Erythroblast (primary cell): ENCODE data around the gene TULP3.

ENCODE experiments used
- DNase-seq, 2 experiments: peaks; one replicate each; lab custom pipeline; 2025; lab: John Stamatoyannopoulos, UW
- GATA1 ChIP-seq: IDR thresholded peaks from 2 replicates; pipeline ENCODE4 v1.6.1; 2011; ENCODE audit warnings: low read depth, mild to moderate bottlenecking, control low read depth, low read length, moderate library complexity
- POLR2A ChIP-seq: IDR thresholded peaks from 2 replicates; pipeline ENCODE4 v1.6.1; 2011; ENCODE audit warnings: mild to moderate bottlenecking, low read length

TULP3 gene

DNA sequence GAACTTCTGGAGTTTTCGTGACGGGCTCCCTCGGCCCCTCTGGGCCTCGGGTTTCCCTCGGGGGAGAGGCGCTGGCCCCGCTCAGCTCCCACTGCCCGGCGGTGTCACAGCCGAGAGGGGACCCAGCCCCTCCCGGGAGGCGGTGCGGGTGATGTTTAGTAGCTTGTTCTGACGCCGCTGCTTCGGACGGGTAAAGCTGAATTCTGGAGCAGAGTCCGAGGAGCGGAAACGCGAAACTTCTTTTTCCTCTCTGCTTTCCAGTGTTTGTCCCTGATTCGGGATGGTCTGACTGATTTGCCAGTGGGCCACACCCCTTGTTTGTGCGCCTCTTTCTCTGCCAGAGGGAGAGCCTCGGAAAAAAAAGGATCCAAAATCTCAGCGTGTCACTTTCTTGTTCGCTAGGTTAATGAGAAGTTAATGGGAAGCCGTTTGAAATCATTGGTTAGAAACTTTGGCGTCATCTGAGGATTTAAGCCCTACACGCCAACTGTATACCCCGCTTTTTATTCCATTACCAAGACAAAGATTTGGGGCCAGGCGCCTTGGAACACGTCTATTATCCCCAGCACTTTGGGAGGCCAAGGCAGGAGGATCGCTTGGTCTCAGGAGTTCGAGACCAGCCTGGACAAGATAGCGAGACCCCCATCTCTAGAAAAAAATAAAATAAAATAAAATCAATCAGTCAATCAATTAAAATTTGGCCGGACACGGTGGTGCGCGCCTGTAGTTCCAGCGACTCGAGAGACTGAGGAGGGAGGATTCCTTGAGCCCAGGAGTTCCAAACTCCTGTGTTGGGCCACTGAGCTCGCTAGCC lies 756 bp downstream of the TULP3 start:
- no peak for TF ChIP-seq POLR2A
- no peak for TF ChIP-seq GATA1
- DNase-seq, result peak; percentile 57 to 72

- DNase-seq, result no peak
- TF ChIP-seq POLR2A (no peak), GATA1 (no peak)
Measured at GRCh38 chr12:2892246-2892645, 1.6 kb downstream of the TULP3 start.

DNA sequence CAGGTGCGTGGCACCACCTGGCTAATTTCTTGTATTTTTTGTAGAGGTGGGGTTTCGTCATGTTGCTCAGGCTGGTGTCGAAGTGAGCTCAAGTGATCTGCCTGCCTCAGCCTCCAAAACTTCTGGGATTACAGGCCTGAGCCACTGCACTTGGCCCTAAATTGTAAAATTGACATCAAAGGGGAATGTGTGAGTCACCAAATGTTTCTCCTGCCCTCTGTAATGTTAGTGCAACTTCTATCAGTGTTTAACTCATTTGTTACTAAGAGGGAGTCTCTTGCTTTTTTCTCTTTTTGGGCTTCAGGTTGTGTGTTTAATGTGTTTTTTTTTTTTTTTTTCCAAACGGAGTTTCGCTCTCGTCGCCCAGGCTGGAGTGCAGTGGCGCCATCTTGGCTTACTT lies 2.3 kb downstream of the TULP3 start:
- TF ChIP-seq POLR2A (no peak), GATA1 (no peak)
- DNase-seq, result peak in 1 of 2 experiments; percentile 34

GRCh38 chr12:2895051-2895451 lies 4.4 kb downstream of the TULP3 start:
- TF ChIP-seq GATA1 (no peak), POLR2A (no peak)
- DNase-seq, result no peak

DNA sequence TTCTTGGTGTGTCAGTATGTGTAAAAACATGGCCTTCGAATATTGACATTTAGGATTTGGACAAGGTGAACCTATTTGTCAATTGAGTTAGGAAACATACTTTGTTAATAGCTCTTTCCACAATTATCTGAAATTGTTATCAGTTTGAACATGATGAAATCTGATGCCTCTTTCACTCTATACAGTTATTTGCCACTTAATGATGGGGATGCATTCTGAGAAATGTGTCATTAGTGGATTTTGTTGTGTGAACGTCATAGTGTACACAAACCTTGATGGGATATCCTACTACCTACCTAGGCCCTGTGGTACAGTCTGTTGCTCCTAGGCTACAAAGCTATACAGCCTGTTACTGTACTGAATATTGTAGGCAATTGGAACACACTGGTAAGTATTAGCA lies 4.8 kb downstream of the TULP3 start:
- no peak for DNase-seq
- TF ChIP-seq GATA1, result no peak
- TF ChIP-seq POLR2A, result no peak

DNA sequence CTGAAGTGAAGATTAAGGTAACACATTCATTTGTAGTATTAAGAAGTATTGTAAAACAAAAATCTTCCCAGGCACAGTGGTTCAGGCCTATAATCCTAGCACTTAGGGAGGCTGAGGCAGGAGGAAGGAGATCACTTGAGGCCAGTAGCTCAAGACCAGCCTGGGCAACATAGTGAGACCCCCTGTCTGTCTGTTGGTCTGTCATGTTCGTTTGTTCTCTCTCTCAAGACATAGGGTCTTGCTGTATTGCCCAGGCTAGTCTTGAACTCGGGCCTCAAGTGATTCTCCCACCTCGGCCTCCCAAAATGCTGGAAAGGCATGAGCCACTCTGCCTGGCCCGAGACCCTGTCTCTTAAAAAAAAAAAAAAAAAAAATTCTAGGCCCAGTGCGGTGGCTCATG lies 6.7 kb downstream of the TULP3 start:
- DNase-seq, result no peak
- no peak for TF ChIP-seq GATA1
- TF ChIP-seq POLR2A, result no peak

GRCh38 chr12:2900642-2901041 lies 10.0 kb downstream of the TULP3 start:
- DNase-seq, result no peak
- TF ChIP-seq GATA1, result no peak
- no peak for TF ChIP-seq POLR2A

- TF ChIP-seq GATA1 (no peak), POLR2A (no peak)
- DNase-seq, result peak; percentile 66 to 67
Measured at GRCh38 chr12:2902272-2902880, 11.7 kb downstream of the TULP3 start.

GRCh38 chr12:2904260-2904659 lies 13.6 kb downstream of the TULP3 start:
- TF ChIP-seq GATA1 (no peak), POLR2A (no peak)
- DNase-seq, result no peak

- DNase-seq, result no peak
- no peak for TF ChIP-seq GATA1
- no peak for TF ChIP-seq POLR2A
Measured at GRCh38 chr12:2912216-2912575, 21.5 kb downstream of the TULP3 start.

DNA sequence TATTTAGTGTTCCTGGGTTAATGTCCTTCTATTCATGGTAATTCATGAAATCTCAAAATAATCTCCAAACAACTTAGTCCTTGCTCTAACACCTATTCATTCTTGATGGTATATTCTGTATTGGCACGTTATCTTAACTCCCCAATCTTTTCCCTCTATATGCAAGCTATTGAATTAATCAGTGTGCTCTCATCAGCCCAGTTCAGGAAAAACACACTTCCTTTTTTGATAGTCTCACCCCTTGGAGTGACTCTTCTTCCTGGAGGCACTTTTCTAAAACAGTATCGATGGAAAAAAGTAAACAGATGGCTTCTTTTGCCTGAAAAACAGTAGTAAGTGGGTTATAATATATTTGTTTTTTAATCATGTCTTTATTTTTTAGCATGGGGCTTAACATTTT lies 28.6 kb downstream of the TULP3 start:
- TF ChIP-seq GATA1 (no peak), POLR2A (no peak)
- no peak for DNase-seq

DNA sequence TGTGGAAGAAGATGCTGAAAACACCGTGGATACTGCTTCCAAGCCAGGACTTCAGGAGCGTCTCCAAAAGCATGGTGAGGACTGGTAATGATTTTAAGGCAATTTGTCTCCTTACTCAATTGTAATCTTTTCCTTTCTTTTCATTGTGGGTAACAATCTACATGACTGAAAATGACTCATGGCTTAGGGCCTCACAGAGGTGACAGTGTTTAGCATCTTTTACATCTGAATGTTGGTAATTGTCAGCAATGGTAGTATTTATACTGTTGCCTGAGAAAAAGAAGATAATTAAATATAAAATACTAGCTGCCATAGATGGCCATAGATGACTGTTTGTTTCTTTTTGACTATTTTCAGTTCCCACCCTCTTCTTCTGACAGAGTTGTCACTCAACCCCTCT lies 31.6 kb downstream of the TULP3 start:
- no peak for DNase-seq
- TF ChIP-seq POLR2A (no peak), GATA1 (no peak)

- DNase-seq, result no peak
- TF ChIP-seq POLR2A (no peak), GATA1 (no peak)
Measured at GRCh38 chr12:2923057-2923456, 32.4 kb downstream of the TULP3 start.

GRCh38 chr12:2924019-2924418 lies 33.3 kb downstream of the TULP3 start:
- DNase-seq, result no peak
- TF ChIP-seq POLR2A, result no peak
- TF ChIP-seq GATA1, result no peak
